COLO829 (cell line): Measurements from ENCODE around the gene BAZ1B.
"Not testable (repeated sequence)": the region's sequence is repeated elsewhere in the genome, so short reads cannot be mapped to it uniquely, and the experiment has no call there.

ENCODE experiments used
- DNase-seq: peaks from one replicate; pipeline ENCODE4 v3.0.0; 2012; ENCODE audit warnings: low spot score

Gene BAZ1B

DNA sequence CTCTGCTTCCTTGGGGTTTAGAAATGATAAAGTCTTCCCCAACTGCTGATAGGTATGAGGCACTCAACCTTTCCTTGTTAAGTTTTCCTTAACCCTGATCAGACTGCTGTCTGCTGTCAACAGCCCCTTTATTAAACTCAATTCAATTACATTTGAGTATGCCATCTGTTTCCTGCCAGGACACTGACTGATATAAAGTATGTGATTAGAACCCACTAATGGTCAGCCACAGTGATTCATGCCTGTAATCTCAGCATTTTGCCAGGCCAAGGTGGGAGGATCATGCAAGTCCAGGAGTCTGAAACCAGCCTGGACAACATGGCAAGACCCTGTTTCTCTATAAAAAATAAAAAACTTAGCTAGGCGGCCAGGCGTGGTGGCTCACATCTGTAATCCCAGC is 18.1 kb downstream of the BAZ1B start:
- DNase-seq, result no peak

GRCh38 chr7:73503229-73503628 is 18.9 kb downstream of the BAZ1B start:
- no peak for DNase-seq

- DNase-seq, result no peak
Observed at GRCh38 chr7:73496626-73497025, 25.5 kb downstream of the BAZ1B start.

DNA sequence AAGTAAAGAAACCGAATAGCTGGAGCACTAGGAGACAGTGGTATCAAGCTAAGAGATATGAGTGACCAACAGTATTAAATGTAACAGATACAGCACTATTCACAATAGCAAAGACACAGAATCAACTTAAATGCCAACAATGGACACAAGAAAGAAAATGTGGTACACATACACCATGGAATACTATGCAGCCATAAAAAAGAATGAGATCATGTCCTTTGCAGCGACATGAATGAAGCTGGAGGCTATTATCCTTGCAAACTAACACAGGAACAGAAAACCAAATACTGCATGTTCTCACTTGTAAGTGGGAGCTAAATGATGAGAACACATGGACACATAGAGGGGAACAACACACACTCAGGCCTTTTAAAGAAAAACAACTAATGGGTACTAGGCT is 26.6 kb downstream of the BAZ1B start:
- not testable (repeated sequence) for DNase-seq

DNA sequence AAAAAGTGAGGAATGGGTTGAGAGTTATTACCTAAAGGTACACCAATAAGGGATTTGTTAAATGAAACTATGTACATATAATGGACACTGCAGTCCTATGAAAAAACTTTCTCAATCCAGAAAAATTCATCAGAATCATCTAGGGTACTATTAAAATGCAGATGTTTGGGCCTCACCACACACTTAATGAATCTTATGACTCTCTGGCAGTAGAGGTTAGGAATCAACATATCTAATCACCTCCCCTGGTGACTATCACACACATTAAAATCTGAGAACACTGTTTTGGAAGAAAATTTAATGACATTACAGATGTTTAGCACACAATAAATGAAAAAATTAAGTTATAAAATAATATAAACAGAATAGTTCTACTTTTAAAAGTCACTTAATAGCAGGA is 32.1 kb downstream of the BAZ1B start:
- DNase-seq, result no peak

GRCh38 chr7:73487486-73487885 is 34.6 kb downstream of the BAZ1B start:
- DNase-seq, result no peak

DNA sequence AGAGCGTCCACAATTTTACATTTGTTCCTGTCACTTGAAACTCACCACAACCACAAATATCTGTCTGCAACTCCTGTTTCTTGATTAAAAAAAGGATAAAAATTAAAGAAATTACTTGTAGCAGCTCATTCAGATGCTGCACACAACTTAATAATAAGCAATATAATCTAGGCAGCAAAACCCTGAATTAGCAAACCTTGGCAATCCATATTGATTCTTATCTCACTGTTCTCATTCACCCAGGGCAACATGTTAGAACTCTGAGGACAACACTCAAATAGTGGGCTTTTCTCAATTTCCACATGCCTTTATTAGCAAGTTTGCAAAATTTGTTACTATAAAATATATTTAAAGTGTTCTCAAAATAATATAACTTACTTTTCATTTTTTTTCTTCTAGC is 38.9 kb downstream of the BAZ1B start:
- no peak for DNase-seq

GRCh38 chr7:73482746-73483145 is 39.3 kb downstream of the BAZ1B start:
- no peak for DNase-seq

- not testable (repeated sequence) for DNase-seq
Observed at GRCh38 chr7:73481521-73481920, 40.6 kb downstream of the BAZ1B start.

DNA sequence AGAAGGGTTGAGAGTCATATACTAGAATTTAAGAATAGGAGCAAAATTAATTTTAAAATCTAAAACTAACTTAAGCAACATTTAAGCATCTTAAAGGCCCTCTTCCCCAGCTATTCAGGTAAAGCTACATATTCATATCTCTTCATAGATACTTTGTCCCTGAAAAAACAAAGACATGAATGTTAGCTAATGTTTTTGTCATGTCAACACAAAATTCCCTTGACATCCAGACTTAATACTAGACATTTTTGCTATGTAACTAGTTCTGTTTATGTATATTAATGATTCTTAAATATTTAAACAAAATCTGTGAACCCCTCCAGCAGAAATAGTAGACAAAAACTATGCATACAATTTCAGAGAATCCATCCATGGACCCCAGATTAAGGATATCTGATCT is 43.5 kb downstream of the BAZ1B start:
- no peak for DNase-seq

DNA sequence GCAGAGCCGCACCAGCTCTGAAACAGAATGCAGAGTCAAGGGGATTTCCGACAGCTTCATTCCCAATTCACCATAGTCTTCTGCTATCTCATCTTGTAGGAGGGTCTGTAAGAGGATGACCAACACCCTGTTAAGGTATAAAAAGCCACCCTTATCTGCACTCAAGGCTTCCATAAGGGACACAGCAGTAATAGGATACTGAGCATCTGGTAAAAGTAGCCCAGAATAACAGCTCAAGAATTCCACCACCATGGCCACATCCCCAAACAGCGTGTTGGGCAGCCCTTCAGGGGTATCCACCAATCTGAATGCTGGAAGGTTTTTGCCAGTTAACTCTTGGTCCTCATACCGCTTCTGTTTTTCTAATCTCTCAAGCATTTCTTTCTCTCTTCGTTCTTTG is 44.7 kb downstream of the BAZ1B start:
- no peak for DNase-seq

- DNase-seq, result no peak
Observed at GRCh38 chr7:73470208-73470607, 51.9 kb downstream of the BAZ1B start.

GRCh38 chr7:73467046-73467445 is 55.0 kb downstream of the BAZ1B start:
- DNase-seq, result not testable (repeated sequence)

DNA sequence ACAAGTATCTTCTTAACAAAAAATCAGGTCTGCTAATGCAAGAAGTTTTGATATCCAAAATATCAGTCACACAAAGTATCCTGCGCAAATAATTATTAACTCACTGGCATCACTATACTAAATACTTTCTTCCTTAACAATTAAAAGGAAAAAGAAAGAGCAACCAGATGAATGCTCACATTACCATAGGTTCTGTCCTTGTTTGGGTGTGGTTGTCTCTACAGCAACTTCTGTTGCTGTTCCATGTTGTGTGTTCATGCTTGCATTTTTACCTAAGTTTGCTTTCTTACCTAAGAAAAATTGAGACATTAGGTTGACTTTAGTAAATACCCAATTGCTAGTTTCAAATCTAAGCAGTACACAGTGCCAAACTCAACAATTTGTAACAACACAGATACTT is 56.0 kb downstream of the BAZ1B start:
- DNase-seq, result no peak

DNA sequence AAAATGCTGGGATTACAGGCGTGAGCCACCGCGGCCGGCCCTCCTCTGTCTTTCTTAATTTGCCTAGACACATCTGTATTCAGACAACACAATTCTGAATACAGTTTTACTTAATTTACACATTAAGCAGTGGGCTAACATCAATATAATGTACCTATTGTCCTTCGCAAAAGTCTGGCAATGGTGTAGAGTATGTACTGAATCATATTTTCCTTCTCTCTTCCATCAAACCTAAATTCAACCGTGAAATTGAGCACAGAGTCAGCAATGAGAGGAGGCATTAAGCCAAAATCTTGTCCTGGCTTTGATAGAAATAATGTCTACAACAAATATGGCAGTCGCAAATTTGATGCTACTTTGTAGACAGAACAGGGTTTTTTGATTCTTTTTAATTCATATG is 58.1 kb downstream of the BAZ1B start:
- DNase-seq, result peak; percentile 75

DNA sequence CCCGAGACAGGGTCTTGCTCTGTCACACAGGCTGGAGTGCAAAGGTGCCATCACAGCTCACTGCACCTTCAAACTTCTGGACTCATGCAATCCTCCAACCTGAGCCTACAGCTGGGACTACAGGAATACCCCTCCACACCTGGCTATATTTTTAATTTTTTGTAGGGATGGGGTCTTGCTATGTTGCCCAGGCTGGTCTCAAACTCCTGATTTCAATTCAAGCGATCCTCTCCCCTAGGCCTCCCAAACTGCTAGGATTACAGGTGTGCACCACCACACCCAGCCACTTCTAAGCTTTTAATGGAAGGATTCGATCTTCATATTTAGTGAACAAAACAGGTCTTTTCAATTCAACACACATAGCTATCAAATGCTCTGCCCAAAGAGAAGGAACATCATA is 58.8 kb downstream of the BAZ1B start:
- no peak for DNase-seq

GRCh38 chr7:73461782-73462285 is 60.3 kb downstream of the BAZ1B start:
- no peak for DNase-seq

DNA sequence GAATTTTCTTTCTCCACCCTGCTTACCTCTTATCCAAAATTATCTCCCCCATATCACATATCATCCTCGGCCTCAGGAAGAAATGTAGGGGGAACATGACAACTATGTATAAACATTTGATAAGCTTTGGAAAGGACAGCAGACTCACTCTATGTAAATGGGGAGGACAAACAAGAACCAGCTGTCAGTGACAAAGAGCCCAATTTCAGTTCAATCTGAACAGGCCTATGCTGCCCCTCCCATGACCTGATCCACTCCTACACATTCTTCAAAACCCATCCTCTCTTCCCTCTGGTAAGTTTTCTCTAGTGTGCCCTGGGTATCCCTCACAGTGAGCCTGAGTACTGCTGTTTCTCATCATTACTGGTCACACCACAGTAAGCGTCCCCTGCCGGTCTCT is 67.7 kb downstream of the BAZ1B start:
- DNase-seq, result no peak

DNA sequence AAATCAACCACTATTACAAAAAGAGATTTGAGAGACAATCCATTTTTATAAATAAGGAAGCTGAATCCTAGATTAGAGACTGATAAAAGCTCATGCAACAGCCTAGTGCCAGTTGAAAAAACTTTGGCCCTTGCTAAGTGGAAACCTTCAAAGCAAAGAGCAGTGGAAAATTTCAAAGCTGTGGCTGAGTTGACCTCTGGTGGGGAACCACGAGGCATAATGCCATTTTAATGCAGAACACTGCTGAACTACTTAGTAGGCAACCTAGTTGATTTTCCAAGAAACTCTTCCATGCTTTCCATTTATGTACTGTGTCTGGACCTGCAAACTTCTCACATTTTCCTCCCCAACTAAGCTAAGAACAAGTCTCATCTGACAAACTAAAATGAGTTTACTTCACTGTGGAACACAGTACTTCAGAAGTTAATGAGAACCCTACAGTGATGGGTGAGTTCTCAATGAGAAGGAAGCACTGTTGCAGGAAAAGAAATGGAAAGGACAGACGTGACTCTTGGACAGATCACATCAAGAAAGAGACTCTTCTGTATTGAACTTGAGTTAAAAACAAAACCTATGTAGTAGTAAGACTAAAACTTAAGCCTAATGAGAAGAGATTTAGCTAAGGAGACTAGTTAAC is 69.0 kb downstream of the BAZ1B start:
- no peak for DNase-seq

DNA sequence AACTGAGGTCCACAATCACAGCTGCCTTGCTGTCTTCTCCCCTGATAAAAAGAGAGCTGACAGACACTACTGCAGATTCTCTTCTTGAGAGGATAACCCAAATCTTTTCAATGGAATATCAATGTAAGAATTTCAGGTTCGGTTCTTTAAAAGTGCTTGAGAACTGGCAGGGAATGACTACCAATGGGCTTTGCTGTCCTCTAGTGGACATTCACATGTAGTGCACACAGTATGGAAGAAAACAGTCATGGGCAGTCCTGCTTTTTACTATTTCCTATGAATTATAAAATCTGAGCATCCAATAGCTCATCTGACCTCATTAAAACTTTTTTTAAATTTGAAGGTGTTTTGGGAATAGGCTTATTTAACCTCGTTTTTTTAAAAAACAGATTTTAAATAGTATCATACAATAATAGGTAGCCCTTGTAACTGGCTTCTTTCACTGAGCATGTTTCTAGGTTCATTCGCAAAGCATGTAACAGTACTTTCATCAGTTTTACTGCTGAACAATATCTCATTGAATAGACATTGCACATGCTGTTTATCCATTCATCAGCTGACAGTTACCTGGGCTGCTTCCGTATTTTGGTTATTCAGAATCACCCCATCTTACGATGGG is 70.2 kb downstream of the BAZ1B start:
- peak; percentile 71 for DNase-seq

- no peak for DNase-seq
Observed at GRCh38 chr7:73449422-73449821, 72.7 kb downstream of the BAZ1B start.

- DNase-seq, result no peak
Observed at GRCh38 chr7:73448609-73449008, 73.5 kb downstream of the BAZ1B start.

DNA sequence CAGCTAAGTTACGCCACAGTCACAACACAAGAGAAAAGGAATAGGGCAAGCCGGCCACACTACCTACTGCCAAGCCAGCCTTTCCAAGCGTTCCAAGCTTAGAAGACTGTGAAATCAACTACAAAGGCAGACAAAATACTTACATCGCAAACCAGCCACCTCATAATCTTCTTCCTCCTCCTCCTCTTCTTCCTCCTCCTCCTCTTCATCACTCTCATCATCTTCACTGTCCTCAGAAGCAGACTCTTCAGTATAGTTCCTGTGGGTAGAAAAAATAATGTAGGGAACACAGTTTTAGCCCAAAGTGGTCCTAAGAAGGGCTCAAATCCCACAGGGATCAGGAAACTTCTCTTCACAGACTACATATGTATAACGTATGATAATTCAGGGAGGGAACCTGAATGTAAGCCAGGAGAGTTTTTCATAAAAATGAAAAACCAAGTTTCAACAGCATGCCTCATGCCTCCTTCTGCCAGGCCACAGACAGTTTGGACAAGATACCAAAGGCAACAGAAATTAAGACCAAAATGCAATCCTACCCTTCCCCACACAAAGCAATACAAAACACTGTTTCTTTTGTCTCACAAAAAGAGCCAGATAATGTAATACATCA is 74.9 kb downstream of the BAZ1B start:
- DNase-seq, result no peak

DNA sequence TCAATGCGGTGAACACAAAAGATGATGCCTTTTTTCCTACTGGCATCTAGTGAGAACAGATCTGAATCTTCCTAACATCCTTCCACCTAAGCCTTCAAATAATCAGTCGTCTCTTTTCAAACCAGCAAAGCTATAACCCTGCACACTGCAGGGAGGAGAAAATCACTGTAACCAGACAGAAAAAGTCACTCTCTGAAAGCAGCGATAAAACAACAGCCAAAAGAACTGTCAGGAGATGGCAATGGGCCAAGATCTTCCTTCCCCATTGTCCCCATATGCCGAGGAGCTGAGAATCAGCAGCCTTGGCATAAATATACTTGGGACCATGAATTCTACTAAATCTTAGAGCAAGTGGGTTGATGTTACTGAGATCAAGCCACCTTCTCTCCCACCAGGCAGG is 75.4 kb downstream of the BAZ1B start:
- DNase-seq, result no peak
